ENCODE results near the gene ST3GAL6.

Gene ST3GAL6

DNA sequence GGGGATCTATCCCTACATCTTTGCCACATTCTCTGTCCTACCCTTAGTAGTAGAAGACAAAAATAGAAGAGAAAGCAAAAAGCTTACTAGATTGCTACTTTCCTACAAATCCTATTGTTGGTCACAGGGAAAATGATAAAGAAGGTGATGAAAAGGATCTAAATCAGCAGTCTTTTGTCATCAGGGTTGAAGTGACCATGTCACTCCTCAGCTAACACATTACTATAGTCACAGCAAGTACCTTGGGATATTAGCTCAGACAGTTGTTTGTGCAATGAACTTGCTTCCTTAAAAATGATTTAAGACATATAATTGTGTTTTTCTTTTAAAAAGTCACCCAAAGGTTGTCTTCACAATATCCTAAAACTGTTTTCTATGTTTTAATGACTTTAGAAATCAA lies 6.3 kb downstream of the ST3GAL6 start:
- Histone ChIP-seq H3K4me1 (ENCODE audit: control insufficient read depth, insufficient read depth, low read length) (peaks cover 2% of the 10 kb centered on the region), H3K27me3 (ENCODE audit: control insufficient read depth, insufficient read depth, low read length, poor library complexity, severe bottlenecking) (no peaks in the 10 kb centered on the region), H3K36me3 (ENCODE audit: control insufficient read depth, insufficient read depth, low read length) (no peaks in the 10 kb centered on the region), H3K27ac (ENCODE audit: insufficient read depth, low read depth, low read length, poor library complexity, severe bottlenecking) (no peak overlapping the region), H3K4me3 (ENCODE audit: insufficient read depth, low read depth, low read length) (no peak overlapping the region), H3K9me3 (ENCODE audit: control insufficient read depth, low read length) (no peaks in the 10 kb centered on the region)

DNA sequence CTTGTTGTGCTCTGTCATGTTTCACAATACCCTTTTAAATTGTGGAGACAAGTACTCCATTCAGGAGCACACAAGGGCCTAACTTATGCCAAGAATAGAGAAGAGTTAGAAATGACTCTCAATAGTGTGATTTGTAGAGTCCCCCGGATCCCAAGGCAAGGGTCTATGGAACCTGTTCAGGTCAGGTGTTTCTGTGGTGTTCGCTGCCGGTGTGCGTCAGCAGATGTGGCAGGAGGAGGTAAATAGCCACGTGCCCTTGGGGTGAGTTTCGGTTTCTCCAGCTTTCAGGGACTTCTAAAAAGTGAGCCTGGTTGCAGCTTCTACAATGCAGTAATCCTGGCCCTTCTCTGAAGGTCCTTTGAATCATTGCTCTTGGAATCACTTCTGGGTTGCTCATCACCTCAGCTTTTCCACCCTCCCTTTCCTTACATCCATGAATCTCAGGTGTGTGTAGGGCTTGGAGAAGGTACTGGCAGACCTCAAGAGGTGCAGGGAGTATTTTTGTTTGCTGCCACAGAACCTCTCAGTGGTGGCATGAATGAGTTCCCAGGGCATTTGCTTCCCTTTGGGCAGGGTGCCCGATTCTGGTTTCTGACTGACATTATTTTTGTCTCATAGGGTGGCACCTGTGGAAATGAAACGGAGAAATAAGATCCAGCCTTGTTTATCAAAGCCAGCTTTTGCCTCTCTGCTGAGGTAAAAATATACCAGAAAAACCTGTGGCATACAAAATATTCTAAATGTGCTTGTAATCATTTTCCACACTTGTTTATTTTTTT lies 7.3 kb downstream of the ST3GAL6 start:
- H3K27me3 ChIP-seq (ENCODE audit: control insufficient read depth, insufficient read depth, low read length, poor library complexity, severe bottlenecking): no peaks in the 10 kb centered on the region
- 92 to 94% methylated on average over 8 of the region's 8 CpGs for WGBS, 2 experiments
- no peaks in the 10 kb centered on the region for H3K36me3 ChIP-seq (ENCODE audit: control insufficient read depth, insufficient read depth, low read length)
- no peak overlapping the region for H3K27ac ChIP-seq (ENCODE audit: insufficient read depth, low read depth, low read length, poor library complexity, severe bottlenecking)
- peaks cover 2% of the 10 kb centered on the region for H3K4me1 ChIP-seq (ENCODE audit: control insufficient read depth, insufficient read depth, low read length)
- no peaks in the 10 kb centered on the region for H3K9me3 ChIP-seq (ENCODE audit: control insufficient read depth, low read length)
- H3K4me3 ChIP-seq (ENCODE audit: insufficient read depth, low read depth, low read length): no peak overlapping the region

DNA sequence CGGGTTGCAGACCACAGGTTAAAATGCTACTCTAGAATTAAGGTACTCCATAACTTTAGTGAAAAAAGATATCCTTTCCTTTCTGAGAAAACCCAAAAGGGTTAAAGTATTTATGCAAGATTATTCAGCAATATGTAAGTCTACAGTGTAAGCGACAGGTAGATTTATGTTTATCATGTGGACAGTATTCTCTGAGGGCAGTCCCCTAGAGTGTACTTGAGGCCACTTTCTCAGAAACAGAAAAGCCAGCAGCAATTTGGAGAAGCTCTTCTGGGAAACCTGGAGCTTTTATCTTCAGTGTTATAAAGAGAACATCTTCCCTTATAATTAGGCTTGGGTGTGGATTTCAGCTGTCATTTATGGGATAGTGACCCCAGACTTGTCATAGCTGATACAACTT lies 8.9 kb downstream of the ST3GAL6 start:
- Histone ChIP-seq H3K4me1 (ENCODE audit: control insufficient read depth, insufficient read depth, low read length) (peaks cover 2% of the 10 kb centered on the region), H3K27me3 (ENCODE audit: control insufficient read depth, insufficient read depth, low read length, poor library complexity, severe bottlenecking) (no peaks in the 10 kb centered on the region), H3K4me3 (ENCODE audit: insufficient read depth, low read depth, low read length) (no peak overlapping the region), H3K9me3 (ENCODE audit: control insufficient read depth, low read length) (no peaks in the 10 kb centered on the region), H3K27ac (ENCODE audit: insufficient read depth, low read depth, low read length, poor library complexity, severe bottlenecking) (no peak overlapping the region), H3K36me3 (ENCODE audit: control insufficient read depth, insufficient read depth, low read length) (no peaks in the 10 kb centered on the region)
- WGBS, 2 experiments: 90 to 99% methylated on average over 2 of the region's 2 CpGs

DNA sequence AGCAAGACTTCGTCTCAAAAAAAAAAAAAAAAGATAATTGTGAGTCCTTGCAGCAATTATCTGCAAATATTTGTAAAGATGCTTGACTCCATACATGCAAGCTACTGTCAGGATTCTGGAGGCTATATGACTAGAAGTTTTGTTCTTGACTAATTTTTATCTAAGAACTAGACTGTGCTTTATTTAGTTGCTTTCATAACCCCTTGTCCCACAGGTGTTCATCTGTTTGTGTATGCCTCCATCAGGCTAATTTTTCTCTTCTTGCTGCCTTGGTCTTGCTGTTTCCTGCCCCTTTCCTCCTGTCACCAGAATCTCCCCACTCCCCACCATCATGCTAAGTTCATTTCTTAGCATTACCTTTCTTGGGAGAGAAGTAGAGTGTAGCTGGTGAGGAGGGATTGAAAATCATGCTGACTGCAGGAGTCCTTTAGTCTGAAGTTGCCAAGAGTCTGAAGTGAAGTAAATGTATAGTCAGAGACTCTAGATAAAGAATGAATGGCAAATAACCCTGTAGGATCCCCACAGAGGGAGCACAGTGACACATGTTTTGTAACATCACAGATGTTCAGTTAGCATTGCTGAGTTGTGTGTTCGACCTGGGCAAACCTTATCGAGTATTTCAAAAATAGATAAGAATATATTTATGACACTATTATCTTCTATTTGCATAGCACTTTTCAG lies 12.5 kb downstream of the ST3GAL6 start:
- Histone ChIP-seq H3K36me3 (ENCODE audit: control insufficient read depth, insufficient read depth, low read length) (no peaks in the 10 kb centered on the region), H3K9me3 (ENCODE audit: control insufficient read depth, low read length) (no peaks in the 10 kb centered on the region), H3K27ac (ENCODE audit: insufficient read depth, low read depth, low read length, poor library complexity, severe bottlenecking) (no peak overlapping the region), H3K27me3 (ENCODE audit: control insufficient read depth, insufficient read depth, low read length, poor library complexity, severe bottlenecking) (no peaks in the 10 kb centered on the region), H3K4me1 (ENCODE audit: control insufficient read depth, insufficient read depth, low read length) (no peaks in the 10 kb centered on the region), H3K4me3 (ENCODE audit: insufficient read depth, low read depth, low read length) (no peak overlapping the region)
- 80 to 94% methylated on average over 2 of the region's 3 CpGs for WGBS, 2 experiments

DNA sequence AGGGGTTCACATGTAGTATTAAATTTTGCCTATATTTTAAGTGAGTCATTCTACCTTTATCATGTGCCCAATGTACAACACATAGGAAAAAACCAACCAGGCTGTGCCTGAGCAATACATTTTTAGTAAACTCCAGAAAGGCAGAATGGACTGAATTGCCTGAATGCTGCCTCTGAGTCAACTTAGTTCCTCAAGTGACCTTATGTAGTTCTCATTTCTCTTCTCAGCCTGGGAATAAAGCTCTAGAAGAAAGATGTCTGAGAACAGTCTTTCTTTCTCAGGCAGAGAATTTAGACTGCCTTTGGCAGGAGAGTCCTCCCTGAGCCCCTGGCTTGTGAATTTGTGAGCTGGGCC lies 13.0 kb downstream of the ST3GAL6 start:
- Histone ChIP-seq H3K4me1 (ENCODE audit: control insufficient read depth, insufficient read depth, low read length) (no peaks in the 10 kb centered on the region), H3K9me3 (ENCODE audit: control insufficient read depth, low read length) (no peaks in the 10 kb centered on the region), H3K36me3 (ENCODE audit: control insufficient read depth, insufficient read depth, low read length) (no peaks in the 10 kb centered on the region), H3K27ac (ENCODE audit: insufficient read depth, low read depth, low read length, poor library complexity, severe bottlenecking) (no peak overlapping the region), H3K27me3 (ENCODE audit: control insufficient read depth, insufficient read depth, low read length, poor library complexity, severe bottlenecking) (no peaks in the 10 kb centered on the region), H3K4me3 (ENCODE audit: insufficient read depth, low read depth, low read length) (no peak overlapping the region)

DNA sequence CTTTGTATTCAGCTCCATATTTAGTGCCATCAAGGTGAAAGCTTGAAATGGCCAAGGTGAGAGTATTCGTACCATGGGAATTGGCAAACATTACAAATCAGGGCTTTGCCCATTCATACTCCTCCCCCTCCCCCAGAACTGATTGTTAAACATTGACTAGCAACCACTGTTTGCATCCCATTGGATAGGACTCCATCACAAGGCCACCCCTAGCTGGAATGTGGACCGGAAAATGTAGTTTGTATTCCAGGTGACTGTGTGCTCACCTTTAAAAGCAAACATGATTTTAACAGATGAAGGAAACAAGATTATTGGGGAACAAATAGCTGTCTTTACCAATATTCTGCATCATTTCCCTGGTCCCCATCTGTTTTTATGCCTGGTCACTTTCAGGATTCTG lies 14.1 kb downstream of the ST3GAL6 start:
- Histone ChIP-seq H3K4me3 (ENCODE audit: insufficient read depth, low read depth, low read length) (no peak overlapping the region), H3K27ac (ENCODE audit: insufficient read depth, low read depth, low read length, poor library complexity, severe bottlenecking) (no peak overlapping the region), H3K4me1 (ENCODE audit: control insufficient read depth, insufficient read depth, low read length) (no peaks in the 10 kb centered on the region), H3K9me3 (ENCODE audit: control insufficient read depth, low read length) (no peaks in the 10 kb centered on the region), H3K27me3 (ENCODE audit: control insufficient read depth, insufficient read depth, low read length, poor library complexity, severe bottlenecking) (no peaks in the 10 kb centered on the region), H3K36me3 (ENCODE audit: control insufficient read depth, insufficient read depth, low read length) (no peaks in the 10 kb centered on the region)
- 95 to 97% methylated on average over 2 of the region's 2 CpGs for WGBS, 2 experiments

DNA sequence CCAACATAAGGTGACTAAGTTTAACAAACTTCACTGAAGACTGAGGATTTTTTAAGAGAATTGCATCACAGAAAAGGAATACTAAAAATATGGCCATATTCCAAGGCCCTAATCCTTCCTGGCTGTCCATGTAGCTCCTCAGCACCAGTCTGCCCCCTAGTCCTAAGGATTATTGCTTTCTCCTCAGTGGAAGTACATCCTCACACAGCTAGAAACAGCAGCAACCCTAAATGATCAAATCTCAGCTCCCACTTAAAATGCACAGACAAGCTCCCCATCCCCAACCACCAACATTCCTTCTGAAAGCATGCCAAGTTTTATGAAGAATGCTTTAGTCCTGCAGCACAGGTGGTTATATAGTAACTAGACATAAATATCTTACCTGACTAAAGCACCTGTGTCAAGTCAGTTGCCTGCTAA lies 14.7 kb downstream of the ST3GAL6 start:
- Histone ChIP-seq H3K9me3 (ENCODE audit: control insufficient read depth, low read length) (no peaks in the 10 kb centered on the region), H3K4me1 (ENCODE audit: control insufficient read depth, insufficient read depth, low read length) (no peaks in the 10 kb centered on the region), H3K36me3 (ENCODE audit: control insufficient read depth, insufficient read depth, low read length) (no peaks in the 10 kb centered on the region), H3K4me3 (ENCODE audit: insufficient read depth, low read depth, low read length) (no peak overlapping the region), H3K27me3 (ENCODE audit: control insufficient read depth, insufficient read depth, low read length, poor library complexity, severe bottlenecking) (no peaks in the 10 kb centered on the region), H3K27ac (ENCODE audit: insufficient read depth, low read depth, low read length, poor library complexity, severe bottlenecking) (no peak overlapping the region)

DNA sequence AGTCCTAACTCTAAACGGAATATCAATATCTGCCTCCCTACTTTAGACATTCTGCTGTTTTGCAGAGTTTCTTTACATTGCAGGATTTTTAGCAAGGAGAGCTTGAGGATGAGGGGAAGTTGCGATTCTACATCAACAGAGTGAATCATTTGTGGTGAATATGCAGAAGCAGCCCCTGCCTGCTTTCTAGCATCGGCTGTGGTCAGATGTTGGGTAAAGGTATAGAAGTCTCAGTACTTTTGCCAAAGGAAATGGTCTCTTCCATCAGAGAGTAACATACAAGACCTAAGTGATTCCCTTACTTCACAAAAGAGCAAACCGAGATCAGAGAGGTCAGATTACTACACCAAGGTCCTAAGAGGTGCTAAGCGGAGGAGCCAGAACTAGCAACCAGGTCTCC lies 15.2 kb downstream of the ST3GAL6 start:
- Histone ChIP-seq H3K4me3 (ENCODE audit: insufficient read depth, low read depth, low read length) (no peak overlapping the region), H3K27ac (ENCODE audit: insufficient read depth, low read depth, low read length, poor library complexity, severe bottlenecking) (no peak overlapping the region), H3K36me3 (ENCODE audit: control insufficient read depth, insufficient read depth, low read length) (no peaks in the 10 kb centered on the region), H3K4me1 (ENCODE audit: control insufficient read depth, insufficient read depth, low read length) (no peaks in the 10 kb centered on the region), H3K9me3 (ENCODE audit: control insufficient read depth, low read length) (no peaks in the 10 kb centered on the region), H3K27me3 (ENCODE audit: control insufficient read depth, insufficient read depth, low read length, poor library complexity, severe bottlenecking) (no peaks in the 10 kb centered on the region)
- 91 to 93% methylated on average over 4 to 5 of the region's 5 CpGs for WGBS, 2 experiments

DNA sequence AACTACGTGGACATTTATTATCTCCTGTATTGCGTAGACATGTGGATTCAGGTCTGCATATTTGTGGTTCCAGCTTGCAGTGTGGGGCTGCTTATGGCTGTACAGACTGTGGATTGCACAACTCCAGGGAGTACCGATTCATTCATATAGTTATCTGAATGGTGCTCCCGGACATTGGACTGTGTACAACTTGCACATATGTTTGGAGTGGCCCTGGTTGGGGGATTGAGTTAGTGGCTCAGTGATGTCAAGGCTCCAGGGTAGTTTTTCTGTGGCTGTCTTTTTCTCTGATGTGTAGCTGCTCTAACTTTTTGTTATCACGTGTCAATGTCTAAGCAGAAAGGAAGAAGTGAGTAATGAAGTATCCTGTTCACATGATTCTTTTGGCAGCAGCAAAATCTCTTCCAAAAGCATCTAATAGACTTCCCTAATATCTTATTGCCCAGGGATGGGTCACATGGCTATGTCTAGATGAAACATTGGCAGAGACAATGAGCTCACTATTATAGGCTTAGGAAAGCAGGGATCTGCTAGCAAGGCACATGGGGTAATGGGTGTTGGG lies 15.8 kb downstream of the ST3GAL6 start:
- Histone ChIP-seq H3K4me1 (ENCODE audit: control insufficient read depth, insufficient read depth, low read length) (no peaks in the 10 kb centered on the region), H3K27ac (ENCODE audit: insufficient read depth, low read depth, low read length, poor library complexity, severe bottlenecking) (no peak overlapping the region), H3K4me3 (ENCODE audit: insufficient read depth, low read depth, low read length) (no peak overlapping the region), H3K27me3 (ENCODE audit: control insufficient read depth, insufficient read depth, low read length, poor library complexity, severe bottlenecking) (no peaks in the 10 kb centered on the region), H3K9me3 (ENCODE audit: control insufficient read depth, low read length) (no peaks in the 10 kb centered on the region), H3K36me3 (ENCODE audit: control insufficient read depth, insufficient read depth, low read length) (no peaks in the 10 kb centered on the region)
- 94 to 96% methylated on average over 5 of the region's 5 CpGs for WGBS, 2 experiments

DNA sequence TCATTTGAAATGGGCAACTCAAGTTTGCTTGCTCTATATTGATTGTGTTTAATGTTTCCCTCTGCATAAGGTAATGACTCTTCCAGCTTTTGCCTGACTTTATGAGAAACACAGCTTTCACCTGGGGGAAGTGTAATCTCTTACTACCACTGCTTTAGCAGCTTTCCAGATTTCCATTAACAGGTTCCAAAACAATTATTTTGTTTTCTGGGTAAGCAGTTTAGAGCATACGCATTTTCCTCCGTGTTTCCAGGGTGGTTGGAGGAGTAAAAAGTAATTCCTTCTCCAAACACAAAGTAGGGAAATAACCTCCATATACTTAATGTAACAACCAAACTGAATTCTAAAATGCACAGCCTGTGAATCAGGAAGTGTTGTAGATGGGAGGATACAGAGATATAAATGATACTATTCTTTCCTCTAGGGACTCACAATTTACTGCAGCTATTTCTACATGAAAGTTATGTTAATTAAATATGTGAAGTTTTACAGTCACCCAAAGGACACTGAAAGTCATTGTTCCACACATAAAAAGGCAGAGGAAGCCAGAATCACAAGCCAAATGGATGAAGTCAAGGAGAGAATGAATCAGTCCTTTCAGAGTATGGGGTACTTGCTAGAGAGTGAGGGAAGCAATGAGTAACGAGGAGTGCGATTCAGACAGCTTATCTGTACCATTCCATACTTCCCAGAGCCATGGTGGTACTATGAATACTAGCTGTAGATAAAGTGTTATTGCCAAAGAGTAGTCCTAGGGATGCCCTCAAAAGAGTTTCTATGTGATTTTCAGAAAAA lies 16.6 kb downstream of the ST3GAL6 start:
- H3K36me3 ChIP-seq (ENCODE audit: control insufficient read depth, insufficient read depth, low read length): no peaks in the 10 kb centered on the region

More for the DNA sequence above, 16.6 kb downstream of the ST3GAL6 start:
- Histone ChIP-seq H3K4me3 (ENCODE audit: insufficient read depth, low read depth, low read length) (no peak overlapping the region), H3K9me3 (ENCODE audit: control insufficient read depth, low read length) (no peaks in the 10 kb centered on the region), H3K27ac (ENCODE audit: insufficient read depth, low read depth, low read length, poor library complexity, severe bottlenecking) (no peak overlapping the region), H3K4me1 (ENCODE audit: control insufficient read depth, insufficient read depth, low read length) (no peaks in the 10 kb centered on the region), H3K27me3 (ENCODE audit: control insufficient read depth, insufficient read depth, low read length, poor library complexity, severe bottlenecking) (no peaks in the 10 kb centered on the region)
- 84 to 92% methylated on average over 2 to 3 of the region's 4 CpGs for WGBS, 2 experiments
